GM12878 (cell line): ENCODE data around the gene NOTCH1.

Source experiments
- CREB1 ChIP-seq: IDR thresholded peaks from 2 replicates; pipeline ENCODE4 v1.6.1; 2012; ENCODE audit warnings: low read depth, mild to moderate bottlenecking, inconsistent platforms
- EZH2 ChIP-seq: IDR thresholded peaks from 2 replicates; pipeline ENCODE4 v1.6.1; 2012; ENCODE audit warnings: low read depth, mild to moderate bottlenecking, control low read depth, inconsistent platforms, low read length, borderline replicate concordance; ENCODE audit not compliant: control insufficient read depth
- HDAC6 ChIP-seq: fragments of 200-600 bp; sonication (generic); IDR thresholded peaks from one replicate; pipeline ENCODE4 v1.8.0; 2017; ENCODE audit warnings: antibody characterized with exemption; ENCODE audit not compliant: unreplicated experiment
- NRF1 ChIP-seq: conservative IDR thresholded peaks from 2 replicates; pipeline ENCODE4 v1.6.1; 2011; ENCODE audit warnings: mild to moderate bottlenecking, low read depth, low read length, improper control_type of control experiment
- PBX3 ChIP-seq: IDR thresholded peaks from 2 replicates; pipeline ENCODE4 v1.6.1; 2011; ENCODE audit warnings: mild to moderate bottlenecking, low read depth, low read length, moderate library complexity; ENCODE audit not compliant: insufficient replicate concordance
- TF ChIP-seq, protein P1 (sequence below), 3 experiments: IDR thresholded peaks in 2 of 3; conservative IDR thresholded peaks in 1 of 3; 2 replicates each; pipeline ENCODE4 v1.5.1; 2011; ENCODE audit warnings: low read depth in 3 of 3, low read length in 3 of 3, mild to moderate bottlenecking in 3 of 3, control low read depth in 2 of 3, moderate library complexity in 2 of 3, inconsistent platforms in 1 of 3, mixed read lengths in 1 of 3; ENCODE audit not compliant: control insufficient read depth in 2 of 3, insufficient read depth in 1 of 3; ENCODE audit errors: extremely low read depth in 1 of 3

DNA sequence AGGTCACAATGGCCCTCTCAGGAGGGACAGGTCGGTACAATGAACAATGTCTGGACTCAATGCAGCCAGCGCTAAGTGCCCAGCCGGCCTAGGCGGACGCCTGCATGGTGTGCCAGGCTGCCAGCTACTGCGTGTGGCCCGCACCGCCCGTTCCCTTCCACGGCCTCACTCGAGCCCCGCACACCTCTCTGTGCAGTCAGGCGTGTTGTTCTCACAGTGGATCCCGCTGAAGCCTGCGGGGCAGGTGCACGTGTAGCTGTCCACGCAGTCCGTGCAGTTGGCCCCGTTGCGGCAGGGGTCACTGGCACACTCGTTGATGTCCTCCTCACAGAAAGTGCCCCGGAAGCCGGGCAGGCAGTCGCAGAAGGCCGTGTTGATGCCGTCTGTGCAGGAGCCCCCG lies 36.3 kb downstream of the NOTCH1 start:
- TF ChIP-seq PBX3 (no peak), CREB1 (no peak), EZH2 (no peak), NRF1 (no peak), HDAC6 (no peak)
- TF ChIP-seq, protein P1, sequence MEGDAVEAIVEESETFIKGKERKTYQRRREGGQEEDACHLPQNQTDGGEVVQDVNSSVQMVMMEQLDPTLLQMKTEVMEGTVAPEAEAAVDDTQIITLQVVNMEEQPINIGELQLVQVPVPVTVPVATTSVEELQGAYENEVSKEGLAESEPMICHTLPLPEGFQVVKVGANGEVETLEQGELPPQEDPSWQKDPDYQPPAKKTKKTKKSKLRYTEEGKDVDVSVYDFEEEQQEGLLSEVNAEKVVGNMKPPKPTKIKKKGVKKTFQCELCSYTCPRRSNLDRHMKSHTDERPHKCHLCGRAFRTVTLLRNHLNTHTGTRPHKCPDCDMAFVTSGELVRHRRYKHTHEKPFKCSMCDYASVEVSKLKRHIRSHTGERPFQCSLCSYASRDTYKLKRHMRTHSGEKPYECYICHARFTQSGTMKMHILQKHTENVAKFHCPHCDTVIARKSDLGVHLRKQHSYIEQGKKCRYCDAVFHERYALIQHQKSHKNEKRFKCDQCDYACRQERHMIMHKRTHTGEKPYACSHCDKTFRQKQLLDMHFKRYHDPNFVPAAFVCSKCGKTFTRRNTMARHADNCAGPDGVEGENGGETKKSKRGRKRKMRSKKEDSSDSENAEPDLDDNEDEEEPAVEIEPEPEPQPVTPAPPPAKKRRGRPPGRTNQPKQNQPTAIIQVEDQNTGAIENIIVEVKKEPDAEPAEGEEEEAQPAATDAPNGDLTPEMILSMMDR (IDR thresholded peaks at IDR 0.05 in 2 of 3, conservative IDR thresholded peaks at IDR 0.05 in 1 of 3; ENCODE audit: control insufficient read depth in 2 of 3, extremely low read depth in 1 of 3, insufficient read depth in 1 of 3, low read depth in 3 of 3, low read length in 3 of 3) = no peak
